PFSK-1 (cell line): ENCODE data around the gene ADCK1.

Source experiments
- SIN3A ChIP-seq: IDR thresholded peaks from 2 replicates; pipeline ENCODE4 v1.6.1; 2012; ENCODE audit warnings: mild to moderate bottlenecking, low read length, moderate library complexity, borderline replicate concordance; ENCODE audit not compliant: insufficient read depth
- TAF1 ChIP-seq: IDR thresholded peaks from 2 replicates; pipeline ENCODE4 v1.6.1; 2012; ENCODE audit warnings: low read length, control low read depth, borderline replicate concordance; ENCODE audit not compliant: insufficient read depth

DNA sequence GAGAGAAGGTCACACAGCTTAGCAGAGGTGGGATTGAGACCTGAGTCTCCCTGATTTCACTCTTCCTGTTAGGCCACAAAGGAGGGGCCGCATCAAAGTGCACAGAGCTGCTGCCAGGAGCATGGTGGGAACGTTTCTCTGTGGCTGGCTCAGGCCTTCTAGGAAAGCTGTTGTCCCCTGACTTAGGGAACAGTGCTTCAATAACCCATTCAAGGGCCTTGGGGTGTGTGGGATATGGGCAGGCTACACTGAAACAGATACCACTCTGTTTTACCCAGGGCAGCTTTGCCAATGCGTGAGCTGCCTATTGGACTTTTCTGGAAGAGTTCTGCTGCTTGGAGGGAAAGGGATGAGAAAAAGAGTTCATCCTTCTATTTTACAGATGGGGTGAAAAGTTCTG lies 110.0 kb downstream of the ADCK1 start:
- no peak for TF ChIP-seq SIN3A
- no peak for TF ChIP-seq TAF1
